ENCODE results near the gene PLCL1. TPM values are rescaled to one million over a fixed set of nuclear protein-coding genes. Genes with fewer than 3 reads are reported as not detected.

Gene PLCL1
- polyA plus RNA-seq, 1 experiment = 0.09 TPM

DNA sequence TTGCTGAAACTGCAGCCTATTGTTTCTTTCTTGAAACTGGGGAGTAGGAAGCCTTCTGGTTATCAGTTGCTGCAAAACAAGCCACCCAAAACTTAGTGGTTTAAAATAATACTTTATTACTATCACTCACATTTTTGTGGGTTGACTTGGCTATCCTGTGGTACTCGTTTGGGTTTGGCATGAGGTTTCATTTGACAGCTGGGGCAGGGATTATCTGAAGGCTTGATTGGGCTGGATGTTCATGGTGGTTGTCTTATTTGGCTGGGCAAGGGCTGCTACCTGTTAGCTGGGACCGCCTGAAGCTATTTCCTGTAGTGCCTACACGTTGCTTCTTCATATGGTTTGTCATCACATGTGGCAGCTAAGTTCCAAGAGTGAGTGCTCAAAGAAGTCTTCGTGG lies 122.3 kb downstream of the PLCL1 start:
- Histone ChIP-seq H3K4me3 (ENCODE audit: low read depth, low read length) (no peak overlapping the region), H3K27me3 (ENCODE audit: control insufficient read depth, insufficient read depth, low read length) (no peaks in the 10 kb centered on the region), H3K36me3 (ENCODE audit: control insufficient read depth, insufficient read depth, low read length) (no peaks in the 10 kb centered on the region)
- ChIA-PET CTCF (no interaction called here), POLR2A (no interaction called here)
- TF ChIP-seq, protein P1, sequence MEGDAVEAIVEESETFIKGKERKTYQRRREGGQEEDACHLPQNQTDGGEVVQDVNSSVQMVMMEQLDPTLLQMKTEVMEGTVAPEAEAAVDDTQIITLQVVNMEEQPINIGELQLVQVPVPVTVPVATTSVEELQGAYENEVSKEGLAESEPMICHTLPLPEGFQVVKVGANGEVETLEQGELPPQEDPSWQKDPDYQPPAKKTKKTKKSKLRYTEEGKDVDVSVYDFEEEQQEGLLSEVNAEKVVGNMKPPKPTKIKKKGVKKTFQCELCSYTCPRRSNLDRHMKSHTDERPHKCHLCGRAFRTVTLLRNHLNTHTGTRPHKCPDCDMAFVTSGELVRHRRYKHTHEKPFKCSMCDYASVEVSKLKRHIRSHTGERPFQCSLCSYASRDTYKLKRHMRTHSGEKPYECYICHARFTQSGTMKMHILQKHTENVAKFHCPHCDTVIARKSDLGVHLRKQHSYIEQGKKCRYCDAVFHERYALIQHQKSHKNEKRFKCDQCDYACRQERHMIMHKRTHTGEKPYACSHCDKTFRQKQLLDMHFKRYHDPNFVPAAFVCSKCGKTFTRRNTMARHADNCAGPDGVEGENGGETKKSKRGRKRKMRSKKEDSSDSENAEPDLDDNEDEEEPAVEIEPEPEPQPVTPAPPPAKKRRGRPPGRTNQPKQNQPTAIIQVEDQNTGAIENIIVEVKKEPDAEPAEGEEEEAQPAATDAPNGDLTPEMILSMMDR (IDR thresholded peaks at IDR 0.05; ENCODE audit: insufficient read depth, low read depth, low read length) = no peak
- no peak for DNase-seq (ENCODE audit: low read depth)

DNA sequence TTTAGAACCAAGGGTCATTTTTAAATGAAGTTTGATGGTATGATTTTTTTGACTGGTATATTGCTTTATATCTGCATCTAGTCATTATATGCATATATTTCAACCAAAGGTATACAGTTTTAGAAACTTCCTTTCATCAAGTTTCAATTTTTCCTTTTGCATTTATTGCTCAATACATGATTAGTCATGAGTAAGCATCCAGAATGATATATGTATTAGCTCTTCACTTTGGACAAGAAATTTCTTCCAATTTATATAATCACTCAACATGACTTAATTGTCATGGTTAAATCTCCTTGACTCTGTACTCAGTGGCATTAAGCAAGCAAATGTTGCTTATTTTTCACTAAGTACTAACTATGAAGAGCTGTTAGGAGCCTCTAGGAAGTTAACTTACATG lies 123.6 kb downstream of the PLCL1 start:
- TF ChIP-seq, protein P1 (IDR thresholded peaks at IDR 0.05; ENCODE audit: insufficient read depth, low read depth, low read length) = no peak
- Histone ChIP-seq H3K4me3 (ENCODE audit: low read depth, low read length) (no peak overlapping the region), H3K36me3 (ENCODE audit: control insufficient read depth, insufficient read depth, low read length) (no peaks in the 10 kb centered on the region), H3K27me3 (ENCODE audit: control insufficient read depth, insufficient read depth, low read length) (no peaks in the 10 kb centered on the region)
- CTCF ChIA-PET = no interaction called here
- POLR2A ChIA-PET = no interaction called here
- DNase-seq (ENCODE audit: low read depth) = no peak

DNA sequence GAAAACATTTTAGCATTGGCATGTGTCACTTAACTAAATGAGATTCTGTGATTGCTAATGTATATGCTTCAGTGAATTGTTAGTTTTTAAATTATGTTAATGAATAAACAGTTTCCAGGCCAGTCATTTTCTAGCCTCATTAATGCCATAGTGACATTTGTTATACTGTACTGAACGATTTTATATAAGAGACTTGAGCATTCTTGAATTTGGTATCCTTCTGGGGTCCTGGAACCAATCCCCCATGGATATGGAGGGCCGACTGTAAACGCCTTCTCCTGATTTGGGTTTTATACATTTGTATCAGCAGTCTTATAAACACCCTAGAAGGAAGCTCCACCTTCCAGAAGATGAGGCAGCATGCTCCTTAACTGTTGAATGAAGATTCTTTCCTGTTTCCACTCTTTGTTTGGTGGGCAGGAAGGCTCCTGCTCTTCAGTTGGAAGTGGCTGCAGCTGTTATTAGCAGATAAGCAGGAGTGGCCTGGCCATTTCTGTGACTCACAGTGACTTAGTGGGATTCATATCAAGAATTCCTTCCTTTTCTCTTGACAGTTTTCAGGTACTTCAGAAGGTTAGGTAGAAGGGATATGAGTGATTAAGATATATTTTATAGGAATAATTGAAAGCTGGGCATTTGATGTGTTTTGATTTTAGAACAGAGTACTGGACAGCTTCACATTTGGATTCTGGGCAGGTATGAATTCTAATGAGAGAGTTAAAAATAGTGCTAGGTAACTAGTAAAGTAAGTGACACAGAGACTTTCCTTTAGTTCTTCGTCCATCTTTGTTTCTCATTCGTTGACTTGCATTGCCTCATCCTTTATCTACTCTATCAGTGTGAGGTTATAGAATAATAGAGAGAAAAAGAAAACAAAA lies 124.9 kb downstream of the PLCL1 start:
- ChIA-PET CTCF (no interaction called here), POLR2A (no interaction called here)
- DNase-seq (ENCODE audit: low read depth) = no peak
- Histone ChIP-seq H3K27me3 (ENCODE audit: control insufficient read depth, insufficient read depth, low read length) (no peaks in the 10 kb centered on the region), H3K4me3 (ENCODE audit: low read depth, low read length) (no peak overlapping the region), H3K36me3 (ENCODE audit: control insufficient read depth, insufficient read depth, low read length) (no peaks in the 10 kb centered on the region)
- TF ChIP-seq, protein P1 (IDR thresholded peaks at IDR 0.05; ENCODE audit: insufficient read depth, low read depth, low read length) = no peak

DNA sequence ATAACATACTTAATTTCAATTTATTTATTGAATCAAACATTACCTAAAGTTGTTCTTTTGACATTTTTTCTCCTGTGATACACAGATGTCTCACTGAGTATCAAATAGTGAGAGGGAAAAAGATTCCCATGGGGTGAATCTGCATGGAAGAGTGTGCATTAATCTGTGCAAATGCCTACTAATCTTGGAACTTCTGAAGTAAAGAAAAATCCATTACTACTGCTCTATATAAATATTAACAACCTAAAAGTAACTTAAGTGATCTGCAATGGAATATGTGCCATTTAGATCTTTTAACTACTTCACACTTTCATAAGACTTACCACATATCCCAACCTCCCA lies 125.5 kb downstream of the PLCL1 start:
- H3K36me3 ChIP-seq (ENCODE audit: control insufficient read depth, insufficient read depth, low read length) = no peaks in the 10 kb centered on the region
- ChIA-PET CTCF (no interaction called here), POLR2A (no interaction called here)
- no peak for DNase-seq (ENCODE audit: low read depth)
- TF ChIP-seq, protein P1 (IDR thresholded peaks at IDR 0.05; ENCODE audit: insufficient read depth, low read depth, low read length) = no peak
- H3K4me3 ChIP-seq (ENCODE audit: low read depth, low read length) = no peak overlapping the region
- no peaks in the 10 kb centered on the region for H3K27me3 ChIP-seq (ENCODE audit: control insufficient read depth, insufficient read depth, low read length)

DNA sequence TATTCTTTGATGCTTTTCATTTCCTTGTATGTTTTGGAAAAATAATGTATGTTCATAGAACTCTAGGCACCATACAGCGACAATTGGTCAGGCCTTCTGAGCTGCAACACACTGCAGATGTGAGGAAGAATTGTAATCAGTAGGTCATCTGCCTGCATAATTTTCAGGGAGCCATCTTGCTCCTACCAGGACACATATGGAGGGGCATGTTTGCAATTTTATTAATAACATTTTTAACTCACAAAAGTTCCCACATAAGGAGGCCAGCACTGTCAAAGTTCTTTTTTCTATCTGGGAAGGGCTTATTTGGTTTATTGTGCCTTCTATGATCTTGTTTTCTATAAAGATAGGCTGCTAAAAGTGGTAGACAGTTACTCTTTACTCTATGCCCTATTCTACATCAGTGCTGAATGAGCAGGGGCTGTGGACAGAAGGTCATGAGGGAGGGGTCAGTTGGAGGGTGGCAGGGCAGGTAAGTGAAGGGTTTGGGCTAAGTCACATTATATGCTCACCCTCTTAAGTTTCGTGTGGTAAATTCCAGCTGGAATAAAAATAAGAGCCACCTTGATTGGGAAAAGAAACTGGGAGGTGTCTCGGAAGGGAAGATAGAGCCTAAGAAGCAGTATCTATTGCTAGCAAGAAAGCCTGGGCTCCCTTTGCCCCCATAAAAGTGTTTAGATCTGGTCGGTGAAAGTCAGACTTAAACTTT lies 126.3 kb downstream of the PLCL1 start:
- Histone ChIP-seq H3K27me3 (ENCODE audit: control insufficient read depth, insufficient read depth, low read length) (no peaks in the 10 kb centered on the region), H3K36me3 (ENCODE audit: control insufficient read depth, insufficient read depth, low read length) (no peaks in the 10 kb centered on the region), H3K4me3 (ENCODE audit: low read depth, low read length) (no peak overlapping the region)
- TF ChIP-seq, protein P1 (IDR thresholded peaks at IDR 0.05; ENCODE audit: insufficient read depth, low read depth, low read length) = no peak
- ChIA-PET CTCF (no interaction called here), POLR2A (no interaction called here)
- no peak for DNase-seq (ENCODE audit: low read depth)
